Measurements from ENCODE around the gene FAM98B. TPM values are rescaled to one million over a fixed set of nuclear protein-coding genes. Genes with fewer than 3 reads are reported as not detected.

Gene FAM98B
- total RNA-seq, 1 donor from 2014 or later, result 16.8 TPM

- Histone ChIP-seq H3K36me3 (peaks cover 54% of the 10 kb centered on the region), H3K4me1 (no peaks in the 10 kb centered on the region), H3K4me3 (no peak overlapping the region), H3K27me3 (ENCODE audit: low read depth) (no peaks in the 10 kb centered on the region), H3K27ac (no peak overlapping the region), H3K9me3 (no peaks in the 10 kb centered on the region)
- ATAC-seq (no peak), DNase-seq (no peak)
- intact Hi-C loops (cut with DNase I), result no loop called here
- TF ChIP-seq, protein P1, sequence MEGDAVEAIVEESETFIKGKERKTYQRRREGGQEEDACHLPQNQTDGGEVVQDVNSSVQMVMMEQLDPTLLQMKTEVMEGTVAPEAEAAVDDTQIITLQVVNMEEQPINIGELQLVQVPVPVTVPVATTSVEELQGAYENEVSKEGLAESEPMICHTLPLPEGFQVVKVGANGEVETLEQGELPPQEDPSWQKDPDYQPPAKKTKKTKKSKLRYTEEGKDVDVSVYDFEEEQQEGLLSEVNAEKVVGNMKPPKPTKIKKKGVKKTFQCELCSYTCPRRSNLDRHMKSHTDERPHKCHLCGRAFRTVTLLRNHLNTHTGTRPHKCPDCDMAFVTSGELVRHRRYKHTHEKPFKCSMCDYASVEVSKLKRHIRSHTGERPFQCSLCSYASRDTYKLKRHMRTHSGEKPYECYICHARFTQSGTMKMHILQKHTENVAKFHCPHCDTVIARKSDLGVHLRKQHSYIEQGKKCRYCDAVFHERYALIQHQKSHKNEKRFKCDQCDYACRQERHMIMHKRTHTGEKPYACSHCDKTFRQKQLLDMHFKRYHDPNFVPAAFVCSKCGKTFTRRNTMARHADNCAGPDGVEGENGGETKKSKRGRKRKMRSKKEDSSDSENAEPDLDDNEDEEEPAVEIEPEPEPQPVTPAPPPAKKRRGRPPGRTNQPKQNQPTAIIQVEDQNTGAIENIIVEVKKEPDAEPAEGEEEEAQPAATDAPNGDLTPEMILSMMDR (IDR thresholded peaks at IDR 0.05), result no peak
Measured at GRCh38 chr15:38479756-38480155, 25.8 kb downstream of the FAM98B start.

- Histone ChIP-seq H3K27ac (no peak overlapping the region), H3K9me3 (no peaks in the 10 kb centered on the region), H3K4me3 (no peak overlapping the region), H3K4me1 (no peaks in the 10 kb centered on the region), H3K27me3 (ENCODE audit: low read depth) (no peaks in the 10 kb centered on the region), H3K36me3 (peaks cover 40% of the 10 kb centered on the region)
- no peak for DNase-seq
- intact Hi-C loops (cut with DNase I), result no loop called here
- no peak for ATAC-seq
- TF ChIP-seq, protein P1 (IDR thresholded peaks at IDR 0.05), result no peak
Measured at GRCh38 chr15:38481113-38481512, 27.2 kb downstream of the FAM98B start.

GRCh38 chr15:38481761-38482160 is 27.8 kb downstream of the FAM98B start:
- H3K36me3 ChIP-seq, result peaks cover 36% of the 10 kb centered on the region
- ATAC-seq, result no peak
- intact Hi-C loops (cut with DNase I), result no loop called here

DNA sequence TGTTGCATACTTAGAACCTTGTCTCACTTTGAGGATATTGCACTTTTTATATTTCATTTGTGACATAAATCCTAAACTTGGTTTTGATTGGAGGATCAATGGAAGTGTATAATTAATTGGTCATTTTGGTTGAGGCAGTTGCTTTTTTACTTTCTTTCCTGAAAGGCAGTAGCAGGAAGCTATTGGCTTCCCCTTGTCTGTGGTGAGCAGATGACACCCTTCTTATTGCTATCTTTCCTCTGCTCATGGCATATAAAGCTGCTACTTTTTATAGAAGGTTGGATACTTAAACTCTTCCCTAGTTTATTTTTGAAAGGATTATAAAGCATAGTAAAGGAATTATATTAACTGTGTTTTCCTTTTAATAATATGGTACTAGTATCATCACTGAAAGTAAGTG is 28.6 kb downstream of the FAM98B start:
- Histone ChIP-seq H3K36me3 (peaks cover 37% of the 10 kb centered on the region), H3K4me1 (no peaks in the 10 kb centered on the region), H3K4me3 (no peak overlapping the region), H3K27ac (no peak overlapping the region), H3K27me3 (ENCODE audit: low read depth) (no peaks in the 10 kb centered on the region), H3K9me3 (no peaks in the 10 kb centered on the region)
- intact Hi-C loops (cut with DNase I), result no loop called here
- ATAC-seq, result no peak
- TF ChIP-seq, protein P1 (IDR thresholded peaks at IDR 0.05), result no peak
- no peak for DNase-seq

More at GRCh38 chr15:38481761-38482160, 27.8 kb downstream of the FAM98B start:
- no peak overlapping the region for H3K27ac ChIP-seq
- no peaks in the 10 kb centered on the region for H3K9me3 ChIP-seq
- no peak for DNase-seq
- H3K4me1 ChIP-seq, result no peaks in the 10 kb centered on the region
- TF ChIP-seq, protein P1 (IDR thresholded peaks at IDR 0.05), result no peak
- H3K27me3 ChIP-seq (ENCODE audit: low read depth), result no peaks in the 10 kb centered on the region
- H3K4me3 ChIP-seq, result no peak overlapping the region

DNA sequence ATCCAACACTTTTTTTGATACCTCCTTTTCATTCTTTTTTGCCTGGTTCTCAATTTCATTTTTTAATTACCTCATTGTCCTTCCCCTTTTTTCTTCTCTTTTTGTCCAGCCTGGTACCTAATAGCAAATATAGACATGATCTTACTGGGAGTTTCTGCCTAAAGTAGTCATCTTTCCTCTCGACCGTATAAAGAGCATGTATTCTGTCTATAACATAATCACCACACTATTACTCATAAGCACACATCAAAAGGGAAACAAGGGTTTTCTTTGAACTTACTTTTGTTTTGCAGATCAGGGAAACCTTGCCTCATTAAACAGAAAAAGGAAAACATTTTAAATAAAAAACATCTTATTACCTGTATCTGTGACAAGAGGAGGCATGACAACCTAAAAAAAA is 33.0 kb downstream of the FAM98B start:
- ATAC-seq, result no peak
- H3K4me3 ChIP-seq, result no peak overlapping the region
- no peak overlapping the region for H3K27ac ChIP-seq
- H3K4me1 ChIP-seq, result no peaks in the 10 kb centered on the region
- intact Hi-C loops (cut with DNase I), result no loop called here
- TF ChIP-seq, protein P1 (IDR thresholded peaks at IDR 0.05), result no peak
- H3K9me3 ChIP-seq, result no peaks in the 10 kb centered on the region
- H3K36me3 ChIP-seq, result peaks cover 26% of the 10 kb centered on the region
- no peak for DNase-seq
- no peaks in the 10 kb centered on the region for H3K27me3 ChIP-seq (ENCODE audit: low read depth)

- no peak overlapping the region for H3K4me3 ChIP-seq
- no peak for ATAC-seq
- no peak overlapping the region for H3K27ac ChIP-seq
- no peaks in the 10 kb centered on the region for H3K27me3 ChIP-seq (ENCODE audit: low read depth)
- intact Hi-C loops (cut with DNase I), result no loop called here
- no peak for DNase-seq
- peaks cover 21% of the 10 kb centered on the region for H3K36me3 ChIP-seq
- H3K4me1 ChIP-seq, result no peaks in the 10 kb centered on the region
- H3K9me3 ChIP-seq, result no peaks in the 10 kb centered on the region
- TF ChIP-seq, protein P1 (IDR thresholded peaks at IDR 0.05), result no peak
Measured at GRCh38 chr15:38487378-38487777, 33.5 kb downstream of the FAM98B start.

All from lower lobe of right lung (tissue), 2 donors.